GM12878 (cell line): ENCODE measurements around the gene SYT12. TPM values are rescaled to one million over a fixed set of nuclear protein-coding genes. Genes with fewer than 3 reads are reported as not detected.

Experiments used
- ATAC-seq: fragments of 200-7000 bp; cut with Tn5 transposase; 3 replicates; pipeline ENCODE4 v1.9.1; 2020; ENCODE audit warnings: mild to moderate bottlenecking, moderate library complexity
- BruUV-seq: library from RNA; stranded (reverse); fragments of 400-500 nt; replicated peaks from 2 replicates; lab custom pipeline; 2021; lab: Mats Ljungman, UMichigan
- CTCF ChIA-PET: fragments of 300-600 bp; sonication (Branson Sonifier 250); formaldehyde crosslinking; extraction: SDS; loops from one replicate; lab custom pipeline; 2021; ENCODE audit warnings: inconsistent platforms; lab: Yijun Ruan, JAX
- POLR2A ChIA-PET: fragments of 350-600 bp; formaldehyde crosslinking; extraction: SDS; loops from one replicate; lab custom pipeline; 2021; ENCODE audit warnings: inconsistent platforms; lab: Charles Lee
- RAD21 ChIA-PET: fragments of 300-600 bp; sonication (Branson Sonifier 250); formaldehyde crosslinking; loops from one replicate; lab custom pipeline; 2023; ENCODE audit warnings: antibody characterized with exemption; ENCODE audit not compliant: unreplicated experiment; lab: Charles Lee
- SMC1A ChIA-PET: fragments of 300-600 bp; sonication (Branson Sonifier 250); formaldehyde crosslinking; loops from one replicate; lab custom pipeline; 2023; ENCODE audit not compliant: unreplicated experiment, uncharacterized antibody; lab: Charles Lee
- DNase-seq: peaks from one replicate; pipeline ENCODE4 v3.0.0-alpha.2; 2011; ENCODE audit warnings: low read depth, low spot score
- FAIRE-seq: peaks from 3 replicates; lab custom pipeline; 2011; peaks lifted over from hg19 to GRCh38; lab: Jason Lieb, UNC
- H2AFZ ChIP-seq: 2 replicates; pipeline ENCODE4 v1.6.0; 2011; ENCODE audit warnings: low read depth, low read length, control low read depth; ENCODE audit not compliant: control insufficient read depth
- H3K27ac ChIP-seq: 2 replicates; pipeline ENCODE4 v1.5.1; 2011; ENCODE audit warnings: control low read depth; ENCODE audit not compliant: control insufficient read depth, insufficient read depth
- H3K27me3 ChIP-seq, 2 experiments: replicated peaks in 1 of 2; 2 replicates each; pipeline versions ENCODE4 v1.6.0 to v1.6.1; 2011; ENCODE audit warnings: low read length in 1 of 2; ENCODE audit not compliant: control insufficient read depth in 2 of 2, insufficient read depth in 2 of 2
- H3K36me3 ChIP-seq, 2 experiments: 2 replicates each; pipeline ENCODE4 v1.5.1; 2011; ENCODE audit warnings: low read length in 1 of 2; ENCODE audit not compliant: control insufficient read depth in 2 of 2, insufficient read depth in 2 of 2
- H3K4me1 ChIP-seq: 2 replicates; pipeline ENCODE4 v1.6.1; 2011; ENCODE audit warnings: mild to moderate bottlenecking, low read length, moderate library complexity, mixed read lengths; ENCODE audit not compliant: control insufficient read depth, insufficient read depth
- H3K4me2 ChIP-seq: 2 replicates; pipeline ENCODE4 v1.6.0; 2011; ENCODE audit warnings: control low read depth; ENCODE audit not compliant: control insufficient read depth, insufficient read depth
- H3K4me3 ChIP-seq: fragments of 200-600 bp; sonication (generic); 2 replicates; pipeline ENCODE4 v1.5.1; 2016
- H3K79me2 ChIP-seq: 2 replicates; pipeline ENCODE4 v1.6.0; 2011; ENCODE audit warnings: low read length; ENCODE audit not compliant: control insufficient read depth, insufficient read depth
- H3K9ac ChIP-seq: 2 replicates; pipeline ENCODE4 v1.8.0; 2011; ENCODE audit warnings: low read length, control low read depth, mixed read lengths; ENCODE audit not compliant: control insufficient read depth, insufficient read depth
- H3K9me3 ChIP-seq: replicated peaks from 3 replicates; pipeline ENCODE4 v1.5.1; 2011; ENCODE audit warnings: mild to moderate bottlenecking, low read length; ENCODE audit not compliant: control insufficient read depth, insufficient read depth
- H4K20me1 ChIP-seq: 2 replicates; pipeline ENCODE4 v1.6.0; 2011; ENCODE audit not compliant: control insufficient read depth, insufficient read depth
- CREM ChIP-seq: IDR thresholded peaks from 2 replicates; pipeline ENCODE4 v1.6.1; 2014; ENCODE audit warnings: antibody characterized with exemption, low read depth
- CTCF ChIP-seq, 3 experiments: IDR thresholded peaks in 2 of 3; conservative IDR thresholded peaks in 1 of 3; 2 replicates each; pipeline ENCODE4 v1.5.1; 2011; ENCODE audit warnings: low read depth in 3 of 3, low read length in 3 of 3, mild to moderate bottlenecking in 3 of 3, control low read depth in 2 of 3, moderate library complexity in 2 of 3, inconsistent platforms in 1 of 3, mixed read lengths in 1 of 3; ENCODE audit not compliant: control insufficient read depth in 2 of 3, insufficient read depth in 1 of 3; ENCODE audit errors: extremely low read depth in 1 of 3
- EED ChIP-seq: sonication (generic); IDR thresholded peaks from 2 replicates; pipeline ENCODE4 v1.6.1; 2016; ENCODE audit warnings: antibody characterized with exemption, low read depth
- EGR1 ChIP-seq, 2 experiments: IDR thresholded peaks; 1 replicate in 1 of 2; 2 replicates in 1 of 2; pipeline ENCODE4 v1.6.1; 2011 to 2012; ENCODE audit warnings: low read depth in 2 of 2, low read length in 2 of 2, borderline replicate concordance in 1 of 2, mild to moderate bottlenecking in 1 of 2, moderate library complexity in 1 of 2
- ELK1 ChIP-seq: IDR thresholded peaks from 2 replicates; pipeline ENCODE4 v1.6.1; 2012; ENCODE audit warnings: low read depth, low read length, improper control_type of control experiment
- JUND ChIP-seq: IDR thresholded peaks from 2 replicates; pipeline ENCODE4 v1.6.1; 2012; ENCODE audit warnings: low read depth, mild to moderate bottlenecking, low read length, improper control_type of control experiment, moderate library complexity
- MEF2B ChIP-seq: fragments of 450-650 bp; IDR thresholded peaks from 2 replicates; pipeline ENCODE4 v1.6.1; 2018; ENCODE audit warnings: mild to moderate bottlenecking, moderate library complexity; ENCODE audit not compliant: partially characterized antibody, poor library complexity, severe bottlenecking
- REST ChIP-seq: IDR thresholded peaks from 2 replicates; pipeline ENCODE4 v1.6.1; 2012; ENCODE audit warnings: mild to moderate bottlenecking, low read depth, low read length
- RUNX3 ChIP-seq: IDR thresholded peaks from 2 replicates; pipeline ENCODE4 v1.6.1; 2012; ENCODE audit warnings: low read length, inconsistent platforms
- SMC3 ChIP-seq: IDR thresholded peaks from 2 replicates; pipeline ENCODE4 v1.6.1; 2011; ENCODE audit warnings: low read length, improper control_type of control experiment, borderline replicate concordance
- SP1 ChIP-seq: IDR thresholded peaks from one replicate; pipeline ENCODE4 v1.6.1; 2011; ENCODE audit warnings: low read depth, low read length
- STAT3 ChIP-seq: IDR thresholded peaks from 2 replicates; pipeline ENCODE4 v1.6.1; 2011; ENCODE audit warnings: low read depth, low read length, improper control_type of control experiment
- TCF12 ChIP-seq: IDR thresholded peaks from 2 replicates; pipeline ENCODE4 v1.6.1; 2011; ENCODE audit warnings: low read depth, mild to moderate bottlenecking, low read length
- ZNF274 ChIP-seq: IDR thresholded peaks from one replicate; pipeline ENCODE4 v1.8.0; 2011; ENCODE audit not compliant: insufficient read length, insufficient read depth
- ZNF384 ChIP-seq: IDR thresholded peaks from 2 replicates; pipeline ENCODE4 v1.6.1; 2012; ENCODE audit warnings: low read depth, mild to moderate bottlenecking, low read length, improper control_type of control experiment, borderline replicate concordance
- WGBS: methylation state at CpG from one replicate; pipeline ENCODE4 v1.1.6; 2016; ENCODE audit warnings: low lambda C conversion rate; ENCODE audit not compliant: insufficient replicate concordance, insufficient coverage; ENCODE audit errors: missing lambda C conversion rate; 5-methylcytosine and 5-hydroxymethylcytosine counted together
- in situ Hi-C: fragments of 300-500 bp; cut with MboI; formaldehyde crosslinking; loops from 9 replicates; pipeline ENCODE4 v1.14.3; 2018; ENCODE audit warnings: mixed read lengths
- intact Hi-C: fragments of 100-400 bp; cut with micrococcal nuclease; formaldehyde crosslinking; loops from one replicate; pipeline ENCODE4 v1.14.2; 2022; ENCODE audit not compliant: unreplicated experiment
- polyA plus RNA-seq, 11 experiments: library from polyadenylated mRNA; depleted of rRNA in 4 of 11; unstranded in 6 of 11; stranded (reverse) in 5 of 11; fragments of >200 nt; fragmentation: Nextera tagmentation in 4 of 11; fragmentation: Illumina TruSeq in 1 of 11; extraction: Ambion mirVana in 4 of 11; extraction: Trizol in 1 of 11; gene quantifications; 1 replicate in 1 of 11; 2 replicates in 10 of 11; pipeline versions ENCODE4 v1.2.1 to v1.2.3, GENCODE V29; 2011 to 2016; ENCODE audit warnings: inconsistent platforms in 2 of 11, missing spikeins in 2 of 11, low read depth in 1 of 11
- total RNA-seq, 4 experiments: library from RNA; depleted of rRNA in 3 of 4; stranded (reverse); fragments of >200 nt in 3 of 4; fragmentation: Illumina TruSeq in 1 of 4; extraction: Trizol in 1 of 4; gene quantifications; 2 replicates each; pipeline versions ENCODE4 v1.2.1 to v1.2.3, GENCODE V29; 2013 to 2021

The SYT12 gene
- total and polyA plus RNA-seq, 10 of the 15 experiments (the other 5 are each of a cell fraction or from before 2014, with no cell fraction given) = 0.02 to 2.3 (median 0.84) TPM; not detected in 1

- TF ChIP-seq CTCF (IDR thresholded peaks at IDR 0.05 in 2 of 3, conservative IDR thresholded peaks at IDR 0.05 in 1 of 3; ENCODE audit: control insufficient read depth in 2 of 3, extremely low read depth in 1 of 3, insufficient read depth in 1 of 3, low read depth in 3 of 3, low read length in 3 of 3) = peak in 2 of 3 experiments; percentile 14 to 26; a peak in 1 of 6 replicates
Observed at GRCh38 chr11:67044496-67044895, 21.6 kb downstream of the SYT12 start (continued).

- no peaks in the 10 kb centered on the region for H4K20me1 ChIP-seq
- in situ Hi-C loops = no loop called here
- under 1% methylated on average over 14 of the region's 14 CpGs for WGBS
- DNase-seq = no peak
- no peak overlapping the region for H3K27ac ChIP-seq
- H3K27me3 ChIP-seq = peaks cover 0 to 11% of the 10 kb centered on the region in 2 experiments; a peak in 3 of 4 replicates
- no peaks in the 10 kb centered on the region for H3K9me3 ChIP-seq
- peak; percentile 63 for ATAC-seq
- no peak for FAIRE-seq
- RAD21 ChIA-PET = interaction anchor here (0.6 kb wide), 1 partner anchor 162 kb away, joined by 3 read pairs; no protein-coding TSS in a partner anchor
- H3K36me3 ChIP-seq = no peaks in the 10 kb centered on the region
- peaks cover 22% of the 10 kb centered on the region for H3K4me1 ChIP-seq
- intact Hi-C loops = no loop called here
- CTCF ChIA-PET = interaction anchor here (0.9 kb wide), 1 partner anchor 65 kb away, joined by 3 read pairs; no protein-coding TSS in a partner anchor
- no peak overlapping the region for H3K4me3 ChIP-seq
- no peak overlapping the region; the same call in 1 of the 2 replicates for H2AFZ ChIP-seq
- H3K4me2 ChIP-seq = peak overlapping the region; percentile 34; the same call in 1 of the 2 replicates
- SMC1A ChIA-PET = interaction anchor here (1.6 to 1.8 kb wide), 2 partner anchors 18 to 28 kb away, joined by 5 to 7 read pairs; no protein-coding TSS in a partner anchor
- no peaks in the 10 kb centered on the region for H3K79me2 ChIP-seq
- no peak overlapping the region for H3K9ac ChIP-seq
- BruUV-seq = no TSS peak
- POLR2A ChIA-PET = no interaction called here
- TF ChIP-seq ZNF384 (no peak), SMC3 (no peak), SP1 (no peak), CREM (peak; percentile 70; the same call in 1 of the 2 replicates), TCF12 (peak; percentile 37; the same call in 1 of the 2 replicates), EED (peak; percentile 20; the same call in 1 of the 2 replicates), MEF2B (no peak), REST (no peak), JUND (no peak), RUNX3 (no peak), EGR1 (IDR thresholded peaks at IDR 0.05; ENCODE audit: borderline replicate concordance in 1 of 2, low read depth in 2 of 2, low read length in 2 of 2) (peak in 1 of 2 experiments; percentile 45; a peak in 1 of 3 replicates), ELK1 (no peak), ZNF274 (no peak), STAT3 (no peak)
Observed at GRCh38 chr11:67045314-67045713, 22.4 kb downstream of the SYT12 start.
